Measurements from ENCODE around the gene VAV3.
"Not testable (repeated sequence)": the region's sequence is repeated elsewhere in the genome, so short reads cannot be mapped to it uniquely, and the experiment has no call there.

VAV3 gene

DNA sequence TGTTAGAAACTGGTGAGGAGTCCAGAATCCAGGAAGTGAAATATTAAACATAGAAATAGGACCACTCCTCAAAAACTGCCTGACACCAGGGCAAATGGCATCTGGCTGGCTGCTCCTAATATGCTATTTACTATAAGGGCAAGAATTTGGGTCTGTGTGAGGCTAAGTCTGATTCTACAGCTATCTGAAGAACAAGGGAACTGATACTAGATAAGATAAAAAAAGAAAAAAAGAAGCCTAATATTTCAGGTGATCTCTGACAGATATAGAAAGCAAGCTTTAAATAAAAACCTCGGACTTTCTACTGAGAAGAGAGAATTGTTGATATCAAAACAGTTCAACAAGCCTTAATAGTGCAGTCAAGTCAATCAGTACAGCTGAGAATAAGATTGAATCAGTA is 42.1 kb upstream of the VAV3 start:
- ChIA-PET POLR2A (ENCODE audit: low non-redundant PET) (no interaction called here), CTCF (no interaction called here)
- TF ChIP-seq, protein P1, sequence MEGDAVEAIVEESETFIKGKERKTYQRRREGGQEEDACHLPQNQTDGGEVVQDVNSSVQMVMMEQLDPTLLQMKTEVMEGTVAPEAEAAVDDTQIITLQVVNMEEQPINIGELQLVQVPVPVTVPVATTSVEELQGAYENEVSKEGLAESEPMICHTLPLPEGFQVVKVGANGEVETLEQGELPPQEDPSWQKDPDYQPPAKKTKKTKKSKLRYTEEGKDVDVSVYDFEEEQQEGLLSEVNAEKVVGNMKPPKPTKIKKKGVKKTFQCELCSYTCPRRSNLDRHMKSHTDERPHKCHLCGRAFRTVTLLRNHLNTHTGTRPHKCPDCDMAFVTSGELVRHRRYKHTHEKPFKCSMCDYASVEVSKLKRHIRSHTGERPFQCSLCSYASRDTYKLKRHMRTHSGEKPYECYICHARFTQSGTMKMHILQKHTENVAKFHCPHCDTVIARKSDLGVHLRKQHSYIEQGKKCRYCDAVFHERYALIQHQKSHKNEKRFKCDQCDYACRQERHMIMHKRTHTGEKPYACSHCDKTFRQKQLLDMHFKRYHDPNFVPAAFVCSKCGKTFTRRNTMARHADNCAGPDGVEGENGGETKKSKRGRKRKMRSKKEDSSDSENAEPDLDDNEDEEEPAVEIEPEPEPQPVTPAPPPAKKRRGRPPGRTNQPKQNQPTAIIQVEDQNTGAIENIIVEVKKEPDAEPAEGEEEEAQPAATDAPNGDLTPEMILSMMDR (conservative IDR thresholded peaks at IDR 0.05; ENCODE audit: low read depth), result no peak
- DNase-seq (ENCODE audit: low spot score), result no peak
- H3K27ac ChIP-seq, result no peak overlapping the region

- POLR2A ChIA-PET (ENCODE audit: low non-redundant PET); CTCF ChIA-PET; H3K27ac ChIP-seq; DNase-seq (ENCODE audit: low spot score): not testable (repeated sequence)
These were observed 39.9 kb upstream of the VAV3 start for GRCh38 chr1:108004919-108005318.

GRCh38 chr1:108000620-108001111 is 35.7 kb upstream of the VAV3 start:
- POLR2A ChIA-PET (ENCODE audit: low non-redundant PET), result no interaction called here
- TF ChIP-seq, protein P1 (conservative IDR thresholded peaks at IDR 0.05; ENCODE audit: low read depth), result no peak
- CTCF ChIA-PET, result no interaction called here
- no peak for DNase-seq (ENCODE audit: low spot score)
- peak overlapping the region; percentile 61 for H3K27ac ChIP-seq

- CTCF ChIA-PET, result no interaction called here
- TF ChIP-seq, protein P1 (conservative IDR thresholded peaks at IDR 0.05; ENCODE audit: low read depth), result no peak
- no peak overlapping the region; the same call in 1 of the 2 replicates for H3K27ac ChIP-seq
- POLR2A ChIA-PET (ENCODE audit: low non-redundant PET), result no interaction called here
- no peak for DNase-seq (ENCODE audit: low spot score)
These were observed 35.2 kb upstream of the VAV3 start for GRCh38 chr1:108000184-108000583.

DNA sequence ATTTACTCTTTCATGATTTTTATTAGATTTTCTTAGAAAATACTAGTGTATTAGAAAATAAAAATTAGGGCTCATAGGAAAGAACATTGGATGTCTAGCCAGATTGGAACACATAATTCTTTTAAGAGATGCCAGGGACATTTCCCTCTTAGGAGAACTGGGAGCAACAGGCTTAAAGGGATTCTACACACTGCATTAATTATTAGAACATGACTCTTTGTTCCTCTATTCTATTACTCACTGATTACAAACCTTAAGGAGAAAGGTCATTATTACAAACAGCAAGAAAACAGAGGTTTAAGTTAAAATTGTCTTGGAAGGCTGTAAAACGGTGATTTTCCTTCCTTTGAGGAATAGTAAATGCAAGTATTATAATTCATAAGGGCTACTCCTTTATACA is 32.9 kb upstream of the VAV3 start:
- ChIA-PET POLR2A (ENCODE audit: low non-redundant PET) (no interaction called here), CTCF (no interaction called here)
- DNase-seq (ENCODE audit: low spot score), result no peak
- H3K27ac ChIP-seq, result no peak overlapping the region
- TF ChIP-seq, protein P1 (conservative IDR thresholded peaks at IDR 0.05; ENCODE audit: low read depth), result no peak

DNA sequence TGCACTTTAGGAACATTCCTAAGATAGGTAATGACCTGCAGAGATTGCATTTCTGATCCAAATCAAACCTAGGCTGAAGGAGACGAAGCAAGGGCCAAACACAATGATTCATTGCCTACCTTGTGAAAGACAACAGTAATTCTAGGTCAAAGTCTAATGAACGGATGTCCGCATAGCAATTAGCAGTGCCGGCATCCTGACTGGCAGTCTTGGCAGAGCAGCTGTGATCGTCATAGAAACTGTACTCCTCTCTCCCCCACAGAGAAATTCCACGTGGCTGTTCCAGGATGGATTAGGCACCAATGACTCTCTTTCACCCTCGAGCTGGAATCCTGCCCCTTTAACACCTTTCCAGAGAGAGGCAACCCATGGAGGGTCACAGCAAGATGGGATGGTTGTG is 28.9 kb upstream of the VAV3 start:
- TF ChIP-seq, protein P1 (conservative IDR thresholded peaks at IDR 0.05; ENCODE audit: low read depth), result no peak
- peak; percentile 42 for DNase-seq (ENCODE audit: low spot score)
- ChIA-PET POLR2A (ENCODE audit: low non-redundant PET) (no interaction called here), CTCF (no interaction called here)
- peak overlapping the region; percentile 64 for H3K27ac ChIP-seq

GRCh38 chr1:107992347-107992746 is 27.4 kb upstream of the VAV3 start:
- TF ChIP-seq, protein P1 (conservative IDR thresholded peaks at IDR 0.05; ENCODE audit: low read depth), result no peak
- no peak overlapping the region for H3K27ac ChIP-seq
- DNase-seq (ENCODE audit: low spot score), result no peak
- POLR2A ChIA-PET (ENCODE audit: low non-redundant PET), result no interaction called here
- CTCF ChIA-PET, result interaction anchor here (0.7 kb wide), 1 partner anchor 12 kb away, joined by 3 read pairs; no protein-coding TSS in a partner anchor
